ENCODE measurements around the gene XRN1. TPM values are rescaled to one million over a fixed set of nuclear protein-coding genes. Genes with fewer than 3 reads are reported as not detected.
"Not testable (repeated sequence)": the region's sequence is repeated elsewhere in the genome, so short reads cannot be mapped to it uniquely, and the experiment has no call there.

The XRN1 gene
- total RNA-seq, 1 experiment from 2014 or later, result 29.9 TPM

DNA sequence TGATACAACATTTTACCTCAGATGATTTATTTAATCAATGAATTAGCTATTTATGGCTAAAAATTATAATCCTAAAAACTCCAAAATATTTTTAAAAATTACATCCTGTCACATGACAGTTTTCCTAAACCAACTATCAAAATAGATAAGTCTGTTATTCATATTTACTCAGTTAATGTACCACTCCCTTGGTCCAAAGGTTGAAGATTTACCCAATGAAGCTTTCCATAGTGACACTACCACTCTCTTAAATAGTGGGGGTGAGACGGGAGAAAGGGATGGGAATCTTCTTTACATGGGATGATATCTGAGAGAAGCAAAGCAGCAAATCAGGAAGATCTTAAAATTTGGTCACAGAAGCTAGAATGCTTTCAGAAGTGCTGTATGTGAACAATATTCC is 30.5 kb downstream of the XRN1 start:
- no peaks in the 10 kb centered on the region for H3K4me1 ChIP-seq (ENCODE audit: control insufficient read depth, insufficient read depth, low read length)
- POLR2A ChIA-PET, result no interaction called here
- peaks cover 24% of the 10 kb centered on the region for H3K36me3 ChIP-seq (ENCODE audit: control insufficient read depth, insufficient read depth, low read length)
- no peak for ATAC-seq
- no peak for TF ChIP-seq TCF7L2 (IDR thresholded peaks at IDR 0.05; ENCODE audit: low read depth, low read length)
- TF ChIP-seq POLR2AphosphoS5 (IDR thresholded peaks at IDR 0.05; ENCODE audit: low read depth, low read length), result no peak
- TF ChIP-seq, protein P1, sequence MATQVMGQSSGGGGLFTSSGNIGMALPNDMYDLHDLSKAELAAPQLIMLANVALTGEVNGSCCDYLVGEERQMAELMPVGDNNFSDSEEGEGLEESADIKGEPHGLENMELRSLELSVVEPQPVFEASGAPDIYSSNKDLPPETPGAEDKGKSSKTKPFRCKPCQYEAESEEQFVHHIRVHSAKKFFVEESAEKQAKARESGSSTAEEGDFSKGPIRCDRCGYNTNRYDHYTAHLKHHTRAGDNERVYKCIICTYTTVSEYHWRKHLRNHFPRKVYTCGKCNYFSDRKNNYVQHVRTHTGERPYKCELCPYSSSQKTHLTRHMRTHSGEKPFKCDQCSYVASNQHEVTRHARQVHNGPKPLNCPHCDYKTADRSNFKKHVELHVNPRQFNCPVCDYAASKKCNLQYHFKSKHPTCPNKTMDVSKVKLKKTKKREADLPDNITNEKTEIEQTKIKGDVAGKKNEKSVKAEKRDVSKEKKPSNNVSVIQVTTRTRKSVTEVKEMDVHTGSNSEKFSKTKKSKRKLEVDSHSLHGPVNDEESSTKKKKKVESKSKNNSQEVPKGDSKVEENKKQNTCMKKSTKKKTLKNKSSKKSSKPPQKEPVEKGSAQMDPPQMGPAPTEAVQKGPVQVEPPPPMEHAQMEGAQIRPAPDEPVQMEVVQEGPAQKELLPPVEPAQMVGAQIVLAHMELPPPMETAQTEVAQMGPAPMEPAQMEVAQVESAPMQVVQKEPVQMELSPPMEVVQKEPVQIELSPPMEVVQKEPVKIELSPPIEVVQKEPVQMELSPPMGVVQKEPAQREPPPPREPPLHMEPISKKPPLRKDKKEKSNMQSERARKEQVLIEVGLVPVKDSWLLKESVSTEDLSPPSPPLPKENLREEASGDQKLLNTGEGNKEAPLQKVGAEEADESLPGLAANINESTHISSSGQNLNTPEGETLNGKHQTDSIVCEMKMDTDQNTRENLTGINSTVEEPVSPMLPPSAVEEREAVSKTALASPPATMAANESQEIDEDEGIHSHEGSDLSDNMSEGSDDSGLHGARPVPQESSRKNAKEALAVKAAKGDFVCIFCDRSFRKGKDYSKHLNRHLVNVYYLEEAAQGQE (IDR thresholded peaks at IDR 0.05; ENCODE audit: insufficient read depth in 1 of 2, low read depth in 2 of 2, low read length in 1 of 2), result no peak
- DNase-seq (ENCODE audit: low read depth, low spot score), result no peak
- CTCF ChIA-PET, result no interaction called here
- BruUV-seq (replicated peaks), result no TSS peak
- H3K4me3 ChIP-seq (ENCODE audit: low read depth in 2 of 2, low read length in 2 of 2), result no peak overlapping the region
- H3K27me3 ChIP-seq (ENCODE audit: control insufficient read depth, insufficient read depth, low read length), result no peaks in the 10 kb centered on the region
- H3K9me3 ChIP-seq (ENCODE audit: control insufficient read depth, insufficient read depth, low read depth, low read length), result no peaks in the 10 kb centered on the region
- in situ Hi-C loops (cut with HindIII; ENCODE audit: low pct_unique_long_range_greater_than_20kb, low sequenced_read_pairs) (no loop called here), intact Hi-C loops (cut with micrococcal nuclease; ENCODE audit: unreplicated experiment) (no loop called here)
- no peak overlapping the region for H3K27ac ChIP-seq (ENCODE audit: low read length)

DNA sequence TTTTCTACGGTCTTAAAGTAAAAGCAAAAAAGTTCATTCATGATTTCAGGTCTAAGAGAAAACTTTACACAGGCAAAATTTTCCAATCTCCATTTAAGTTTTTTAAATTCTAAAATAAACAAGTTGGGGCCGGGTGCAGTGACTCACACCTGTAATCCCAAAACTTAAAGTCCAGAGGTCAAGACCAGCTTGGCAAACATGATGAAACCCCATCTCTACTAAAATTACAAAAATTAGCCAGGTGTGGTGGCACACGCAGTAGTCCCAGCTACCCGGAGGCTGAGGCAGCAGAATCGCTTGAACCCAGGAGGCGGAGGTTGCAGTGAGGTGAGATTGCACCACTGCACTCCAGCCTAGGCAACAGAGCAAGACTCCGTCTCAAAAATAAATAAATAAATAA is 47.3 kb downstream of the XRN1 start:
- ATAC-seq; CTCF ChIA-PET; BruUV-seq (replicated peaks); H3K4me3 ChIP-seq (ENCODE audit: low read depth in 2 of 2, low read length in 2 of 2); POLR2A ChIA-PET; intact Hi-C loops (cut with micrococcal nuclease; ENCODE audit: unreplicated experiment); H3K9me3 ChIP-seq (ENCODE audit: control insufficient read depth, insufficient read depth, low read depth, low read length); H3K27me3 ChIP-seq (ENCODE audit: control insufficient read depth, insufficient read depth, low read length); in situ Hi-C loops (cut with HindIII; ENCODE audit: low pct_unique_long_range_greater_than_20kb, low sequenced_read_pairs); DNase-seq (ENCODE audit: low read depth, low spot score); H3K27ac ChIP-seq (ENCODE audit: low read length); H3K4me1 ChIP-seq (ENCODE audit: control insufficient read depth, insufficient read depth, low read length): not testable (repeated sequence)
- H3K36me3 ChIP-seq (ENCODE audit: control insufficient read depth, insufficient read depth, low read length), result peaks cover 14% of the 10 kb centered on the region; the same call in 1 of the 2 replicates

DNA sequence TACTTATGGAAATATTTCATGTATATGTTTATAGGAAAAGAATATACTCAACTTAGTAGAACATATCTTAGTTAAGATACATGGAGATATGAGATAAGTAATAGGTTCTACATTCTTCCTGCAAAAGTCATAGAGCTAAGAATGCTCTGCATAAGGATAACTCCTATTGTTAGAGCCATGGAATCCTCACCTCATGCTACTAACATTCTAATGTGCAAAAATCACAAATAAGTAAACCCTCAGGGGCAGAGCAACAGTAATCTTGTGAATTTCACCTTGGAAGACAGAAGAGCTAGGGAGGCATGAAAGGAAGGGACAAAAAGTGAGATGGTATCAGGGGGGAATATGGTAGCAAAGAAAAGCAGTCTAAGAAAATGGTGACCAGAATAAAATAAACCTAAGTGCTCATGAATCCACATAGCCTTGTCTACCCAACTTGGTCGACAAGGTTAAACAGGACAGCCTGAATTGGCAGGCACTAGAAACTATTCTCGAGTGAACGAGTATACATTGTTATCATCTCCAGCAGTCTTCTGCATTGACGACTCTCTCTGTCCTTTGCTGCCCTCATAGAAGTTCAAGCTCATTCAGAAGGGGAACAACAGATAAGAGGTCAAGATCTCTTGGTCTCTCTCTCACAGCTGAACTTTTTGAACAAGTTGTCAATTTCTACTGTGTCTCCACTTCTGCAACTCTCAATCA is 52.8 kb downstream of the XRN1 start:
- no TSS peak for BruUV-seq (replicated peaks)
- ATAC-seq (no peak), DNase-seq (ENCODE audit: low read depth, low spot score) (no peak)
- H3K36me3 ChIP-seq (ENCODE audit: control insufficient read depth, insufficient read depth, low read length), result peaks cover 15% of the 10 kb centered on the region; the same call in 1 of the 2 replicates
- intact Hi-C loops (cut with micrococcal nuclease; ENCODE audit: unreplicated experiment), result no loop called here
- no peaks in the 10 kb centered on the region for H3K27me3 ChIP-seq (ENCODE audit: control insufficient read depth, insufficient read depth, low read length)
- no peaks in the 10 kb centered on the region for H3K4me1 ChIP-seq (ENCODE audit: control insufficient read depth, insufficient read depth, low read length)
- in situ Hi-C loops (cut with HindIII; ENCODE audit: low pct_unique_long_range_greater_than_20kb, low sequenced_read_pairs), result no loop called here
- H3K27ac ChIP-seq (ENCODE audit: low read length), result no peak overlapping the region
- POLR2A ChIA-PET, result no interaction called here
- TF ChIP-seq, protein P1 (IDR thresholded peaks at IDR 0.05; ENCODE audit: insufficient read depth in 1 of 2, low read depth in 2 of 2, low read length in 1 of 2), result no peak
- TF ChIP-seq SIN3A (IDR thresholded peaks at IDR 0.05; ENCODE audit: borderline replicate concordance, insufficient read depth, low read depth, low read length) (no peak), TCF7L2 (IDR thresholded peaks at IDR 0.05; ENCODE audit: low read depth, low read length) (no peak), POLR2AphosphoS5 (IDR thresholded peaks at IDR 0.05; ENCODE audit: low read depth, low read length) (no peak)
- TF ChIP-seq, protein P2, sequence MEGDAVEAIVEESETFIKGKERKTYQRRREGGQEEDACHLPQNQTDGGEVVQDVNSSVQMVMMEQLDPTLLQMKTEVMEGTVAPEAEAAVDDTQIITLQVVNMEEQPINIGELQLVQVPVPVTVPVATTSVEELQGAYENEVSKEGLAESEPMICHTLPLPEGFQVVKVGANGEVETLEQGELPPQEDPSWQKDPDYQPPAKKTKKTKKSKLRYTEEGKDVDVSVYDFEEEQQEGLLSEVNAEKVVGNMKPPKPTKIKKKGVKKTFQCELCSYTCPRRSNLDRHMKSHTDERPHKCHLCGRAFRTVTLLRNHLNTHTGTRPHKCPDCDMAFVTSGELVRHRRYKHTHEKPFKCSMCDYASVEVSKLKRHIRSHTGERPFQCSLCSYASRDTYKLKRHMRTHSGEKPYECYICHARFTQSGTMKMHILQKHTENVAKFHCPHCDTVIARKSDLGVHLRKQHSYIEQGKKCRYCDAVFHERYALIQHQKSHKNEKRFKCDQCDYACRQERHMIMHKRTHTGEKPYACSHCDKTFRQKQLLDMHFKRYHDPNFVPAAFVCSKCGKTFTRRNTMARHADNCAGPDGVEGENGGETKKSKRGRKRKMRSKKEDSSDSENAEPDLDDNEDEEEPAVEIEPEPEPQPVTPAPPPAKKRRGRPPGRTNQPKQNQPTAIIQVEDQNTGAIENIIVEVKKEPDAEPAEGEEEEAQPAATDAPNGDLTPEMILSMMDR (IDR thresholded peaks at IDR 0.05), result no peak
- H3K9me3 ChIP-seq (ENCODE audit: control insufficient read depth, insufficient read depth, low read depth, low read length), result no peaks in the 10 kb centered on the region
- CTCF ChIA-PET, result no interaction called here
- H3K4me3 ChIP-seq (ENCODE audit: low read depth in 2 of 2, low read length in 2 of 2), result no peak overlapping the region

Measured in Panc1 (cell line).